DND-41 (cell line): ENCODE results near the gene TAS2R16.

Experiments used
- ATAC-seq: fragments of 200-7000 bp; cut with Tn5 transposase; 3 replicates; pipeline ENCODE4 v1.9.1; 2021; ENCODE audit warnings: low read depth; ENCODE audit not compliant: insufficient read depth
- DNase-seq: peaks from one replicate; pipeline ENCODE4 v3.0.0-alpha.2; 2020
- H2AFZ ChIP-seq: 2 replicates; pipeline ENCODE4 v1.6.0; 2012; ENCODE audit warnings: low read depth, low read length
- H3K27ac ChIP-seq: 2 replicates; pipeline ENCODE4 v1.5.1; 2012; ENCODE audit warnings: low read length, inconsistent platforms
- H3K27me3 ChIP-seq: fragments of 200-600 bp; sonication (generic); 2 replicates; pipeline ENCODE4 v1.6.0; 2012; ENCODE audit warnings: low read length, mild to moderate bottlenecking, inconsistent platforms; ENCODE audit not compliant: insufficient read depth, poor library complexity
- H3K36me3 ChIP-seq: 2 replicates; pipeline ENCODE4 v1.5.1; 2012; ENCODE audit warnings: low read length, inconsistent platforms; ENCODE audit not compliant: insufficient read depth
- H3K4me1 ChIP-seq: 2 replicates; pipeline ENCODE4 v1.5.1; 2012; ENCODE audit warnings: mild to moderate bottlenecking, low read length; ENCODE audit not compliant: insufficient read depth
- H3K4me2 ChIP-seq: 2 replicates; pipeline ENCODE4 v1.6.0; 2012; ENCODE audit warnings: mild to moderate bottlenecking, moderate library complexity, low read length, inconsistent platforms; ENCODE audit not compliant: insufficient read depth
- H3K4me3 ChIP-seq, 2 experiments: fragments of 200-600 bp in 1 of 2; shearing (Covaris generic) in 1 of 2; 2 replicates each; pipeline ENCODE4 v1.5.1; 2012 to 2016; ENCODE audit warnings: inconsistent platforms in 2 of 2, low read length in 2 of 2, mild to moderate bottlenecking in 2 of 2, low read depth in 1 of 2, moderate library complexity in 1 of 2
- H3K79me2 ChIP-seq: 2 replicates; pipeline ENCODE4 v1.6.0; 2012; ENCODE audit warnings: low read length, inconsistent platforms; ENCODE audit not compliant: insufficient read depth
- H3K9ac ChIP-seq: 2 replicates; pipeline ENCODE4 v1.6.0; 2012; ENCODE audit warnings: low read depth, mild to moderate bottlenecking, inconsistent platforms, low read length, moderate library complexity
- H3K9me3 ChIP-seq: 2 replicates; pipeline ENCODE4 v1.5.1; 2012; ENCODE audit warnings: low read length, moderate library complexity, mild to moderate bottlenecking, inconsistent platforms; ENCODE audit not compliant: insufficient read depth, severe bottlenecking
- H4K20me1 ChIP-seq: 2 replicates; pipeline ENCODE4 v1.6.0; 2012; ENCODE audit warnings: low read length; ENCODE audit not compliant: insufficient read depth
- EZH2 ChIP-seq: IDR thresholded peaks from 3 replicates; pipeline ENCODE4 v1.6.1; 2012; ENCODE audit warnings: borderline replicate concordance, low read depth, mild to moderate bottlenecking, moderate library complexity, low read length, inconsistent platforms; ENCODE audit not compliant: severe bottlenecking
- TF ChIP-seq, protein P1 (sequence below): IDR thresholded peaks from 2 replicates; pipeline ENCODE4 v1.5.1; 2012; ENCODE audit warnings: borderline replicate concordance, low read length, moderate library complexity, mild to moderate bottlenecking; ENCODE audit not compliant: poor library complexity, severe bottlenecking; ENCODE audit errors: extremely low read depth

The TAS2R16 gene

GRCh38 chr7:122951006-122951405, 44.5 kb downstream of the TAS2R16 start:
- H3K4me1 ChIP-seq, result no peaks in the 10 kb centered on the region
- no peaks in the 10 kb centered on the region for H3K36me3 ChIP-seq
- ATAC-seq (no peak), DNase-seq (no peak)
- H3K79me2 ChIP-seq, result no peaks in the 10 kb centered on the region
- no peak overlapping the region for H3K4me3 ChIP-seq
- H2AFZ ChIP-seq, result no peak overlapping the region
- no peak overlapping the region for H3K9ac ChIP-seq
- no peak overlapping the region for H3K4me2 ChIP-seq
- TF ChIP-seq EZH2, result no peak
- TF ChIP-seq, protein P1, sequence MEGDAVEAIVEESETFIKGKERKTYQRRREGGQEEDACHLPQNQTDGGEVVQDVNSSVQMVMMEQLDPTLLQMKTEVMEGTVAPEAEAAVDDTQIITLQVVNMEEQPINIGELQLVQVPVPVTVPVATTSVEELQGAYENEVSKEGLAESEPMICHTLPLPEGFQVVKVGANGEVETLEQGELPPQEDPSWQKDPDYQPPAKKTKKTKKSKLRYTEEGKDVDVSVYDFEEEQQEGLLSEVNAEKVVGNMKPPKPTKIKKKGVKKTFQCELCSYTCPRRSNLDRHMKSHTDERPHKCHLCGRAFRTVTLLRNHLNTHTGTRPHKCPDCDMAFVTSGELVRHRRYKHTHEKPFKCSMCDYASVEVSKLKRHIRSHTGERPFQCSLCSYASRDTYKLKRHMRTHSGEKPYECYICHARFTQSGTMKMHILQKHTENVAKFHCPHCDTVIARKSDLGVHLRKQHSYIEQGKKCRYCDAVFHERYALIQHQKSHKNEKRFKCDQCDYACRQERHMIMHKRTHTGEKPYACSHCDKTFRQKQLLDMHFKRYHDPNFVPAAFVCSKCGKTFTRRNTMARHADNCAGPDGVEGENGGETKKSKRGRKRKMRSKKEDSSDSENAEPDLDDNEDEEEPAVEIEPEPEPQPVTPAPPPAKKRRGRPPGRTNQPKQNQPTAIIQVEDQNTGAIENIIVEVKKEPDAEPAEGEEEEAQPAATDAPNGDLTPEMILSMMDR, result no peak
- H3K27ac ChIP-seq, result no peak overlapping the region
- no peaks in the 10 kb centered on the region for H3K9me3 ChIP-seq
- H3K27me3 ChIP-seq, result no peaks in the 10 kb centered on the region
- no peaks in the 10 kb centered on the region for H4K20me1 ChIP-seq

GRCh38 chr7:122949186-122949585, 46.3 kb downstream of the TAS2R16 start:
- TF ChIP-seq EZH2, result no peak
- TF ChIP-seq, protein P1, result no peak
- Histone ChIP-seq H3K36me3 (no peaks in the 10 kb centered on the region), H3K27me3 (no peaks in the 10 kb centered on the region), H2AFZ (no peak overlapping the region), H3K4me3 (no peak overlapping the region), H3K9ac (no peak overlapping the region), H3K79me2 (no peaks in the 10 kb centered on the region), H4K20me1 (no peaks in the 10 kb centered on the region), H3K4me1 (no peaks in the 10 kb centered on the region), H3K9me3 (no peaks in the 10 kb centered on the region), H3K27ac (no peak overlapping the region), H3K4me2 (no peak overlapping the region)
- no peak for DNase-seq
- no peak for ATAC-seq
